Stimulated activated naive B cell treated with anti-CD40 and anti-IgM and Interleukin-4, amounts not matched to agents 10 μg/mL and 1 μg/mL and 100 μg/mL, for 72 hours (primary cell): ENCODE measurements around the gene ATXN8OS.

Source experiments
- ATAC-seq, 2 donors: fragments of 150-1000 bp; cut with Tn5 transposase; replicated peaks; 2 replicates each; pipeline ENCODE4 v1.10.0; 2021; ENCODE audit warnings: moderate library complexity in 1 of 2
- DNase-seq: peaks from one replicate; pipeline ENCODE4 v3.0.0; 2021
- H3K27ac Mint-ChIP-seq: one replicate; pipeline ENCODE4 v1.8.0; 2022; ENCODE audit warnings: mild to moderate bottlenecking, mixed read lengths
- H3K27me3 Mint-ChIP-seq, 2 donors: one replicate each; pipeline ENCODE4 v1.8.0; 2022; ENCODE audit warnings: mixed read lengths in 2 of 2
- H3K36me3 Mint-ChIP-seq, 2 donors: one replicate each; pipeline ENCODE4 v1.8.0; 2022; ENCODE audit warnings: mixed read lengths in 2 of 2, mild to moderate bottlenecking in 1 of 2
- H3K4me1 Mint-ChIP-seq, 2 donors: one replicate each; pipeline ENCODE4 v1.8.0; 2022; ENCODE audit warnings: mixed read lengths in 2 of 2, mild to moderate bottlenecking in 1 of 2
- H3K4me3 Mint-ChIP-seq, 2 donors: one replicate each; pipeline ENCODE4 v1.8.0; 2022; ENCODE audit warnings: mild to moderate bottlenecking in 2 of 2, mixed read lengths in 2 of 2, moderate library complexity in 1 of 2
- H3K9me3 Mint-ChIP-seq, 2 donors: one replicate each; pipeline ENCODE4 v1.8.0; 2022; ENCODE audit warnings: mixed read lengths in 2 of 2, mild to moderate bottlenecking in 1 of 2

The ATXN8OS gene

DNA sequence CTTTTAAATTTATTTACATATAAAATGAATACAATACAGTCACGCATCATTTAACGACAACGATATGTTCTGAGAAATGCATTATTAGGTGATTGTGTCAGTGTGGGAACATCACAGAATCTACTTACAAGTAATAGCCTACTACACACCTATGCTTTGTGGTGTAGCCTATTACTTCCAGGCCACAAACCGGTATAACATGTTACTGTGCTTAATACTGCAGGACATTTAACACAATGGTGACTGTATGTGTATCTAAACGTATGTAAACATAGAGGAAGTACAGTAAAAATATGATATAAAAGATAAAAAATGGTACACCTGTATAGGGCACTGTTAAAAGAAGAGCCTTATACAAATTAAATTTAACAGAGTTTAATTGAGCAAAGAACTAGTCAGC lies 63.1 kb downstream of the ATXN8OS start:
- no peak for DNase-seq
- ATAC-seq, result no peak

DNA sequence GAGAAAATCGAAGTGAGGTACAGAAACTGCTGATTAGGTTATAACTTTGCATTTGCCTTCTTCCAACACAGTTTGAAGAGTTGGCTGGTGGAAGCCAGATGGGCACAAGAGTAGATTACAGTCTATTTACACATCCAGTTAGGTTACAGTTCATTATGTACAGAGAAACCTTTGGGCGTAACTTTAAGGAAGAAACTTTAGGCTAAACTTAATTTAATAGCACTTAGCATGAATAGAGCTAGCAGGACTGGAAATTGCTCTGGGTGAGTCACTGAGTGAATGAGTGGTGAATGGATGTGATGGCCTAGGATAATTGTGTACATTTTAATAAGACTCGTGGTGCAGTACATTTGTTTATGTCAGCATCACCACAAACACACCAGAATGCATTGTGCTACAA lies 63.5 kb downstream of the ATXN8OS start:
- no peak for DNase-seq
- no peaks in the 10 kb centered on the region for H3K27me3 Mint-ChIP-seq
- H3K4me3 Mint-ChIP-seq, result no peak overlapping the region
- H3K36me3 Mint-ChIP-seq, result no peaks in the 10 kb centered on the region
- peaks cover 1 to 8% of the 10 kb centered on the region in 2 donors for H3K9me3 Mint-ChIP-seq
- no peak overlapping the region for H3K27ac Mint-ChIP-seq
- no peaks in the 10 kb centered on the region for H3K4me1 Mint-ChIP-seq
- ATAC-seq, result no peak

More for the DNA sequence above, 63.1 kb downstream of the ATXN8OS start:
- Mint-ChIP-seq H3K4me3 (no peak overlapping the region), H3K27ac (no peak overlapping the region), H3K9me3 (peaks cover 1 to 8% of the 10 kb centered on the region in 2 donors), H3K27me3 (no peaks in the 10 kb centered on the region), H3K4me1 (no peaks in the 10 kb centered on the region), H3K36me3 (no peaks in the 10 kb centered on the region)

DNA sequence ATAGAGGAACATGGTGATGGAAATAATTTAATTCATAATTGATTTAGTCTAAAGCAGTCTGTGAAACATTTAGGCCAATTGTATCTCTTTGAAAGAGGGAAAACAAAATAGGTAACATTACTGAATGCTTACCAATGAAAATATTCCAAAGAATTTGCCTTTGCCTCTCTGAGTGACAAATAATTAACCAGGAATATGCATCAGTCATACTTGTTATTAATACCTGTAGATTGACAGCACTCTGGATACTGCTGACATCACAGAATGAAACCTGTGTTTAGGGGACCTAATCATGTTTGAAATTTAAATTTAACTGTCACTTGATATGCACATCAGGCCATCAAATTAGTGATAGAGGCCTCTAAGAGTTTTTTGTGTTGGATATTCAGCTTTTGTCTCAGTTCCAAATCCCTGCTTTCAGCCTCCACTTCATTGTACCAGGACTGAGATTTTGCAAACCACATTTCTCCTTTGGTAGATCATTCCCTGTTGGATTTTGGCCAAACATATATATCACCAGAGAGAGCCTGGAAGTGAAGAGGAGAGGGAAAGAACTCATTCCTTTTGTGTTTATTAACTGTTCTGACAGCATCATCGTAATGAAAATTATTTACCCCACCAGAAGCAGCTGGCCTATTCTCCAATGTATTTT lies 65.4 kb downstream of the ATXN8OS start:
- no peak for ATAC-seq
- H3K4me1 Mint-ChIP-seq, result no peaks in the 10 kb centered on the region
- DNase-seq, result no peak
- peaks cover 1 to 12% of the 10 kb centered on the region in 2 donors for H3K9me3 Mint-ChIP-seq
- no peaks in the 10 kb centered on the region for H3K36me3 Mint-ChIP-seq
- H3K4me3 Mint-ChIP-seq, result no peak overlapping the region
- no peak overlapping the region for H3K27ac Mint-ChIP-seq
- no peaks in the 10 kb centered on the region for H3K27me3 Mint-ChIP-seq

DNA sequence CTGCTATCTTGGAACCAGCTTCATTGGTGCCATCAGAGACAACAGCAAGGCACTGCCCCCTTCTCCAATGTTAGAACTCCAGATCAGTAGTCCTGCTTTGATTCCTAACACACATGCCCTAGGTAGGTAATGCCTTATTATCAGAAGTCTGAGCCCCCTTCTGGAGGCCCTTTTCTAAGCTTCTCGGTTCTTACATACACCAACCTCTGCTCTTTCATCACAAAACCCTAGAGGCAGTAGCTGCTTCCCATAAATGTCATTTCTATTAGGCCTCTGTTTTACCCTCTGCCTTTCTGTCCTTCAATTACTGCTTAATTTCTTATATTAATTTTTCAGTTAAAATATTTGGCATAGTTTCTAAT lies 66.0 kb downstream of the ATXN8OS start:
- Mint-ChIP-seq H3K36me3 (no peaks in the 10 kb centered on the region), H3K9me3 (peaks cover 1 to 9% of the 10 kb centered on the region in 2 donors), H3K4me3 (no peak overlapping the region), H3K27ac (no peak overlapping the region), H3K4me1 (no peaks in the 10 kb centered on the region), H3K27me3 (no peaks in the 10 kb centered on the region)
- ATAC-seq, result no peak
- no peak for DNase-seq

DNA sequence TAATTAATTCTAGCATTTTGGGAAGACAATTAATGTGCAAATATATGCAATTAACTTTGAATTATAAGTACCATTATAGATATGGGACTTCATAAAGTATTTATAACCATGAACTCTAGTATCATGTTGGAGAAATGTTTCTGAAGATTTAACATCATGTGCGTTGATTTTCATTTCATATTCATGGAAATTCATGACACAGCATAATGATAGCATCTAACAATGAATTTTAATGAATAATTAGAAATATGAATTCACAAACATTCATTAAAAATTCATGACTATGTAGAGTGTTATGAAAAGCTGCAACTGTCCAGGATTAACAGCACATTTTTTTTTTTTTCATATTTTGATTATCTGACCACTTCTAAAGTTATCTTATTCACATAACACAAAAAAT lies 70.7 kb downstream of the ATXN8OS start:
- ATAC-seq (no peak), DNase-seq (no peak)
- Mint-ChIP-seq H3K4me3 (no peak overlapping the region), H3K27ac (no peak overlapping the region), H3K27me3 (no peaks in the 10 kb centered on the region), H3K9me3 (peaks cover 1 to 12% of the 10 kb centered on the region in 2 donors), H3K4me1 (no peaks in the 10 kb centered on the region), H3K36me3 (no peaks in the 10 kb centered on the region)
